ENCODE measurements around the gene PEX14. TPM values are rescaled to one million over a fixed set of nuclear protein-coding genes. Genes with fewer than 3 reads are reported as not detected.

The PEX14 gene
- total RNA-seq, 4 donors from 2014 or later = 8.1 to 17.8 (median 15.8) TPM

DNA sequence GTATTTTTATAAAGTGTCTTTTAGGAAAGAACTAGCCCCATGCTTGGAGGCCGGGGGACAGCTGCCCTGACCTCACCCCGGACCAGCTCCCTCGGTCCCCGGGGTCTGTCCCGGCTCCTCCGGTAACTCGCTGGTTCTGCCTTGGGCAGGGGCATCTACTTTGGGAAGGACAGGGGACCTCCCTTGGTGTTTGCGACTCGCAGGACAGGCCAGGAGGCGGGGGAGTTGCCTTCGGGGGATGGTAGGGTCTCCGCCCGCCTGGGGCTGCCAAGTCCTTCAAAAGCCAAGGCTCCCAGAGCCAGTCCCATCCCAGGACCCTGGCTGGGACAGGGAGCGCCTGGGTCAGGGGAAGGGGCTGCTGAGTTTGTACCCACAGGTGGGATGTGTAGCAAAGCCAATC lies 157.9 kb downstream of the PEX14 start:
- Histone ChIP-seq H3K9me3 (no peaks in the 10 kb centered on the region), H3K27me3 (no peaks in the 10 kb centered on the region), H3K36me3 (no peaks in the 10 kb centered on the region), H3K4me1 (peaks cover 12 to 26% of the 10 kb centered on the region in 2 donors), H3K27ac (peak overlapping the region in 1 of 4 donors; percentile 38), H3K4me3 (no peak overlapping the region)
- in situ Hi-C loops (cut with MboI; ENCODE audit: low sequenced_read_pairs in 4 of 4) = no loop called here
- DNase-seq (no peak), ATAC-seq (no peak)
- TF ChIP-seq, protein P1, sequence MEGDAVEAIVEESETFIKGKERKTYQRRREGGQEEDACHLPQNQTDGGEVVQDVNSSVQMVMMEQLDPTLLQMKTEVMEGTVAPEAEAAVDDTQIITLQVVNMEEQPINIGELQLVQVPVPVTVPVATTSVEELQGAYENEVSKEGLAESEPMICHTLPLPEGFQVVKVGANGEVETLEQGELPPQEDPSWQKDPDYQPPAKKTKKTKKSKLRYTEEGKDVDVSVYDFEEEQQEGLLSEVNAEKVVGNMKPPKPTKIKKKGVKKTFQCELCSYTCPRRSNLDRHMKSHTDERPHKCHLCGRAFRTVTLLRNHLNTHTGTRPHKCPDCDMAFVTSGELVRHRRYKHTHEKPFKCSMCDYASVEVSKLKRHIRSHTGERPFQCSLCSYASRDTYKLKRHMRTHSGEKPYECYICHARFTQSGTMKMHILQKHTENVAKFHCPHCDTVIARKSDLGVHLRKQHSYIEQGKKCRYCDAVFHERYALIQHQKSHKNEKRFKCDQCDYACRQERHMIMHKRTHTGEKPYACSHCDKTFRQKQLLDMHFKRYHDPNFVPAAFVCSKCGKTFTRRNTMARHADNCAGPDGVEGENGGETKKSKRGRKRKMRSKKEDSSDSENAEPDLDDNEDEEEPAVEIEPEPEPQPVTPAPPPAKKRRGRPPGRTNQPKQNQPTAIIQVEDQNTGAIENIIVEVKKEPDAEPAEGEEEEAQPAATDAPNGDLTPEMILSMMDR (IDR thresholded peaks at IDR 0.05 in 4 of 5, conservative IDR thresholded peaks at IDR 0.05 in 1 of 5) = no peak
- TF ChIP-seq POLR2A (IDR thresholded peaks at IDR 0.05) = no peak
- intact Hi-C loops (cut with DNase I; ENCODE audit: low total_unique reads) = no loop called here

DNA sequence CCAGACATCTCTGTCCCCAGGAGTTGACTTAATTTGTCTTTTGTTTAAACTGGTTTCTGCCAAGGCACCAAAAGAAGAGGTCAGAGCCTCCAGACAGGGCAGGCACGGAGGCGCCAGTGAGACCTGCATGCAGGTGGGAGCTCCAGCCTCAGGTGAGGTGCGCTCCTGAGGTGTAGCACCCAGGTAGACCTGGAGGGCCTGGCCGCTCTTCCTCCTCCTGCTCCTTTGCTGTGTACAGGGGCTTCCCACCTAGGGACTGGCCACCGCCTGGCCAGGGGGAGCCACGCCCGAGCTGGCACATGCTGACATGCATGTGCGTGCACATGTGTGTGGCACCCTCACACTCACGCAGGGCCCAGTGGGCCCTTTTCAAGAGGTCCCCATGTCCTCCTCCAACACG lies 158.7 kb downstream of the PEX14 start:
- intact Hi-C loops (cut with DNase I; ENCODE audit: low total_unique reads) = no loop called here
- DNase-seq = no peak

DNA sequence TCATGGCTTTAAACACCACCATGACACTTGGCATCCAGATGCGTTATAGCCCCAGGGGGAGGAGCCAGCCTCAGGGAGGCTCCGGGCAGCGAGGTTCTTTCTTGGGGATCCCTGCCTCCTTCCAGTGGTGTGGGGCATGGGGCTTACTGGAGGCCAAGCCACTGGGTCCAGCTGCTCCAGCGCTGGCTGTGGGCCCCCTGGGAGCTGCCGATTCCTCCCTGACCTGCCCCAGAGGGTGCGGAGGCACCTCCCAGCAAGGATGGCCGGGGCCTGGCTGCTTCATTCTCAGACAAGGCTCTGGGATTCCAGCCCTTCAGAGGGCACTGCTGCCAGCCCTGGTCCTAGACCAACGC lies 159.3 kb downstream of the PEX14 start:
- H3K4me1 ChIP-seq = peaks cover 12 to 20% of the 10 kb centered on the region in 2 donors
- H3K27me3 ChIP-seq = no peaks in the 10 kb centered on the region
- in situ Hi-C loops (cut with MboI; ENCODE audit: low sequenced_read_pairs in 4 of 4) = no loop called here
- TF ChIP-seq, protein P1 (IDR thresholded peaks at IDR 0.05 in 4 of 5, conservative IDR thresholded peaks at IDR 0.05 in 1 of 5) = no peak
- TF ChIP-seq POLR2A (IDR thresholded peaks at IDR 0.05) = no peak
- DNase-seq (no peak), ATAC-seq (no peak)
- intact Hi-C loops (cut with DNase I; ENCODE audit: low total_unique reads) = no loop called here
- peak overlapping the region in 3 of 4 donors; percentile 63 to 84 (median 70) for H3K27ac ChIP-seq
- no peaks in the 10 kb centered on the region for H3K36me3 ChIP-seq
- no peaks in the 10 kb centered on the region for H3K9me3 ChIP-seq
- H3K4me3 ChIP-seq = no peak overlapping the region

More for the DNA sequence above, 158.7 kb downstream of the PEX14 start:
- Histone ChIP-seq H3K9me3 (no peaks in the 10 kb centered on the region), H3K27ac (peak overlapping the region in 1 of 4 donors; percentile 84), H3K4me3 (no peak overlapping the region), H3K36me3 (no peaks in the 10 kb centered on the region), H3K4me1 (peaks cover 12 to 26% of the 10 kb centered on the region in 2 donors), H3K27me3 (no peaks in the 10 kb centered on the region)
- ATAC-seq = no peak
- in situ Hi-C loops (cut with MboI; ENCODE audit: low sequenced_read_pairs in 4 of 4) = no loop called here
- TF ChIP-seq, protein P1 (IDR thresholded peaks at IDR 0.05 in 4 of 5, conservative IDR thresholded peaks at IDR 0.05 in 1 of 5) = no peak
- no peak for TF ChIP-seq POLR2A (IDR thresholded peaks at IDR 0.05)

DNA sequence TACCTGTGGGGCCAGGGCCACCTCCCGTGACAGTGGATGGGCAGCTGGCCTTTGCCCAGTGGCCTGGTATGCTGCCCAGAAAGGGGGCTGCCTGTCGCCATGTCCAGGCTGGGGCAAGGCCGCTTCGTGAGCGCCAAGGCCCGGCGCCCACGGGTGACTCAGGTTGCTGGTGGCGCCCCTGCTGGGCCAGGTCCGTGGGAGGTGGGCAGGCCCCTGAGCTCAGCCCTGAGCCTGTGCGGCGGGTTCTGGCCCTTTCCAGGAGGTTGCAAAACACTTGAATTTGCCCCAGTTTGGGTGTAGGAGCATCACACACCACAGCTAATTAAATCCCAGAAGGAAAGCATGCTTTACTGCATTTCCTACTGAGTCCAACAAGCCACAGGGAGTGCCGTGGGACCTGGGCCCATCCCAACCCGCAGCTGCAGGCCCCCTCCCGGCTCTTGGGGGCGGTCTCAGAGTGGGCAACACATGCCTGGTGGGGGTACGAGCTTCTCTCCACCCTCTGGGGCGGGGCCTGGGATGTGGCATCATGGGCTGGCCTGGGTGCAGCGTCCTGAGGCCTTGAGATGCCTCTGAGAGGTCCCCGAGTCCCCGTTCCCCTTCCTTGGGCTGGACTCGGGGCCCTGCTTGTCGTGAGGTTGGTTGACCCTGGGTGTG lies 159.8 kb downstream of the PEX14 start:
- DNase-seq (no peak), ATAC-seq (peak in 1 of 2 donors; percentile 15)
- H3K36me3 ChIP-seq = peaks cover 0 to 3% of the 10 kb centered on the region in 2 donors
- intact Hi-C loops (cut with DNase I; ENCODE audit: low total_unique reads) = no loop called here
- TF ChIP-seq, protein P1 (IDR thresholded peaks at IDR 0.05 in 4 of 5, conservative IDR thresholded peaks at IDR 0.05 in 1 of 5) = no peak
- no peak for TF ChIP-seq POLR2A (IDR thresholded peaks at IDR 0.05)
- H3K27me3 ChIP-seq = no peaks in the 10 kb centered on the region
- in situ Hi-C loops (cut with MboI; ENCODE audit: low sequenced_read_pairs in 4 of 4) = no loop called here
- no peaks in the 10 kb centered on the region for H3K9me3 ChIP-seq
- H3K4me3 ChIP-seq = no peak overlapping the region
- peak overlapping the region; percentile 63 to 84 (median 72) for H3K27ac ChIP-seq
- peaks cover 12 to 20% of the 10 kb centered on the region in 2 donors for H3K4me1 ChIP-seq
